ENCODE measurements around the gene ZNF205. TPM values are rescaled to one million over a fixed set of nuclear protein-coding genes. Genes with fewer than 3 reads are reported as not detected.

Gene ZNF205
- total and polyA plus RNA-seq, 2 of the 4 experiments (the other 2 are of a cell fraction): 8.2 to 12.7 TPM

DNA sequence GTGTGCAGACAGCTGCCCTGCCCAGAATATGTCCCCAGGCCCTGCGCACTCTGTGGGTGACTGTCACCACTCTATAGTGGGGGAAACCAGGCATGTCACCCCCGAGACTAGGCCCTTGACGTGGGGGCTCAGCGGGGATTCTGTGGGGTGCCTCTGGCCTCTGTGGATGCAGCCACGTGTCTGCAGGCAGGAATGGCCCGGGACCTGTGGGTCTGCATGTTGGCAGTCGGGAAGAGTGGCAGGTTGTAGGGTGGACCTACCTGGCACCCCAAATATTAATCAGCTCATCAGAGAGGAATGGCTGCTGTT lies 46.0 kb upstream of the ZNF205 start (continued):
- TF ChIP-seq CHD1 (IDR thresholded peaks at IDR 0.05; ENCODE audit: low read depth, low read length) (no peak), POLR2A (IDR thresholded peaks at IDR 0.05; ENCODE audit: low read depth, low read length) (no peak), RCOR1 (IDR thresholded peaks at IDR 0.05; ENCODE audit: insufficient replicate concordance, low read length) (no peak), RFX5 (IDR thresholded peaks at IDR 0.05; ENCODE audit: low read depth, low read length) (no peak)

GRCh38 chr16:3068487-3068886 lies 43.9 kb upstream of the ZNF205 start:
- Histone ChIP-seq H3K9ac (ENCODE audit: low read depth, low read length) (no peak overlapping the region), H2BK120ac (ENCODE audit: low read depth, low read length) (no peak overlapping the region), H3K14ac (replicated peaks; ENCODE audit: low read depth, low read length) (no peak overlapping the region), H2BK20ac (ENCODE audit: low read depth, low read length) (no peak overlapping the region), H2BK5ac (ENCODE audit: low read depth, low read length, poor library complexity, severe bottlenecking) (no peak overlapping the region), H3K4me3 (ENCODE audit: insufficient read depth, low read depth, low read length) (no peak overlapping the region), H3K4me1 (ENCODE audit: control insufficient read depth, insufficient read depth, low read length) (peaks cover 12% of the 10 kb centered on the region), H3K9me1 (ENCODE audit: insufficient read depth, low read length) (peaks cover 18% of the 10 kb centered on the region), H3K18ac (ENCODE audit: low read depth, low read length) (no peak overlapping the region), H3K36me3 (ENCODE audit: control insufficient read depth, insufficient read depth, low read length) (no peaks in the 10 kb centered on the region), H4K20me1 (ENCODE audit: insufficient read depth, low read length) (no peaks in the 10 kb centered on the region), H2AK5ac (ENCODE audit: low read depth, low read length) (no peak overlapping the region), H3K4me2 (ENCODE audit: low read depth, low read length) (no peak overlapping the region), H3K27ac (ENCODE audit: insufficient read depth, low read length) (no peak overlapping the region), H4K5ac (ENCODE audit: low read depth, low read length) (no peak overlapping the region), H3K9me3 (ENCODE audit: control insufficient read depth, insufficient read depth, low read length) (no peaks in the 10 kb centered on the region), H3K27me3 (ENCODE audit: control insufficient read depth, insufficient read depth, low read length) (peaks cover 9% of the 10 kb centered on the region), H3K4ac (ENCODE audit: low read depth, low read length) (no peak overlapping the region), H4K91ac (ENCODE audit: insufficient read depth, low read depth, low read length) (no peak overlapping the region), H3K56ac (ENCODE audit: extremely low read depth, insufficient read depth, low read length) (no peak overlapping the region), H4K8ac (ENCODE audit: low read depth in 2 of 2, low read length in 2 of 2) (no peak overlapping the region), H2AK9ac (replicated peaks; ENCODE audit: low read depth, low read length, poor library complexity) (peak overlapping the region; percentile 61), H3K79me1 (ENCODE audit: low read depth in 1 of 2, low read length in 2 of 2) (peaks cover 6 to 19% of the 10 kb centered on the region in 2 experiments; a peak in 2 of 4 replicates), H2BK15ac (ENCODE audit: low read depth, low read length) (no peak overlapping the region), H3K23ac (ENCODE audit: low read depth, low read length) (no peak overlapping the region), H2AFZ (replicated peaks; ENCODE audit: low read length, poor library complexity) (no peak overlapping the region)
- DNase-seq: no peak
- WGBS, 2 experiments (ENCODE audit: extremely low coverage in 2 of 2, insufficient read length in 1 of 2): no CpG with 5 or more reads among the region's 4 CpGs
- ATAC-seq (ENCODE audit: low read depth): no peak
- POLR2A ChIA-PET (ENCODE audit: unreplicated experiment): no interaction called here
- BruUV-seq (replicated peaks): no TSS peak
- dilution Hi-C loops (cut with HindIII; ENCODE audit: low sequenced_read_pairs, unreplicated experiment) (no loop called here), intact Hi-C loops (cut with micrococcal nuclease) (no loop called here), in situ Hi-C loops (cut with MboI; ENCODE audit: low sequenced_read_pairs) (no loop called here)
- TF ChIP-seq MAZ (IDR thresholded peaks at IDR 0.05; ENCODE audit: borderline replicate concordance, low read depth, low read length) (no peak), USF2 (IDR thresholded peaks at IDR 0.05; ENCODE audit: low read depth, low read length) (no peak), CHD1 (IDR thresholded peaks at IDR 0.05; ENCODE audit: low read depth, low read length) (no peak), POLR2A (IDR thresholded peaks at IDR 0.05; ENCODE audit: low read depth, low read length) (no peak), SMC3 (IDR thresholded peaks at IDR 0.05; ENCODE audit: low read depth, low read length) (no peak), RCOR1 (IDR thresholded peaks at IDR 0.05; ENCODE audit: insufficient replicate concordance, low read length) (no peak), RAD21 (IDR thresholded peaks at IDR 0.05; ENCODE audit: low read length) (no peak)
- TF ChIP-seq, protein P1, sequence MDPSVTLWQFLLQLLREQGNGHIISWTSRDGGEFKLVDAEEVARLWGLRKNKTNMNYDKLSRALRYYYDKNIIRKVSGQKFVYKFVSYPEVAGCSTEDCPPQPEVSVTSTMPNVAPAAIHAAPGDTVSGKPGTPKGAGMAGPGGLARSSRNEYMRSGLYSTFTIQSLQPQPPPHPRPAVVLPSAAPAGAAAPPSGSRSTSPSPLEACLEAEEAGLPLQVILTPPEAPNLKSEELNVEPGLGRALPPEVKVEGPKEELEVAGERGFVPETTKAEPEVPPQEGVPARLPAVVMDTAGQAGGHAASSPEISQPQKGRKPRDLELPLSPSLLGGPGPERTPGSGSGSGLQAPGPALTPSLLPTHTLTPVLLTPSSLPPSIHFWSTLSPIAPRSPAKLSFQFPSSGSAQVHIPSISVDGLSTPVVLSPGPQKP (IDR thresholded peaks at IDR 0.05; ENCODE audit: borderline replicate concordance, low read depth, low read length): no peak
- CTCF ChIA-PET: no interaction called here
